ENCODE results near the gene CNTROB.

The CNTROB gene

GRCh38 chr17:7987112-7987893, 55.3 kb downstream of the CNTROB start:
- DNase-seq (ENCODE audit: low read depth): no peak
- no peak for TF ChIP-seq MYC (IDR thresholded peaks at IDR 0.05; ENCODE audit: low read depth, low read length)
- no peak for TF ChIP-seq POLR2A (IDR thresholded peaks at IDR 0.05; ENCODE audit: extremely low read depth, insufficient read length)
- TF ChIP-seq CTCF (IDR thresholded peaks at IDR 0.05; ENCODE audit: low read depth, low read length): no peak
- TF ChIP-seq MAX (IDR thresholded peaks at IDR 0.05; ENCODE audit: low read depth, low read length): no peak
- H3K4me3 ChIP-seq (ENCODE audit: low read depth, low read length): no peak overlapping the region

DNA sequence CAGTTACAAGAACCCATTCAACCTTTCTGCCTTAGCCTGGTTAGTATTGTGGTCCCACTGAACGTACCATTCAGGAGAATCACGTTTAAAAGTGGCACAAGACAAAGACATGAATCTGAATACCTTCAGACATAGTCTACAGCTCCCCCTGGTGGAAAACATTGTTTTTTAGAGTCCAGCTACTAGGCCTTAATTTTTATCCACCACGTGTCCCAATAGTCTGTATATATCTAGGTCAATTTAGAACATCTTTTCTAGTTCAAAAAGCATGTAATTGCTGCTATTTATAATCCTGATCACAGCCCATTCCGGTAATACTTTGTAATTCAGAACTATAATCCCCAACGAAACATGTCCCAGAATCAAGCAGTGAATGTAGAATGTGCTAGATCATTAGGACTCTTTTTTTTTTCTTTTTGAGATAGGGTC, 56.8 kb downstream of the CNTROB start:
- TF ChIP-seq MAX (IDR thresholded peaks at IDR 0.05; ENCODE audit: low read depth, low read length) (peak; percentile 84), POLR2A (IDR thresholded peaks at IDR 0.05; ENCODE audit: extremely low read depth, insufficient read length) (no peak), CTCF (IDR thresholded peaks at IDR 0.05; ENCODE audit: low read depth, low read length) (peak; percentile 21), MYC (IDR thresholded peaks at IDR 0.05; ENCODE audit: low read depth, low read length) (peak; percentile 56; the same call in 1 of the 2 replicates)
- H3K4me3 ChIP-seq (ENCODE audit: low read depth, low read length): no peak overlapping the region
- peak; percentile 84 for DNase-seq (ENCODE audit: low read depth)

DNA sequence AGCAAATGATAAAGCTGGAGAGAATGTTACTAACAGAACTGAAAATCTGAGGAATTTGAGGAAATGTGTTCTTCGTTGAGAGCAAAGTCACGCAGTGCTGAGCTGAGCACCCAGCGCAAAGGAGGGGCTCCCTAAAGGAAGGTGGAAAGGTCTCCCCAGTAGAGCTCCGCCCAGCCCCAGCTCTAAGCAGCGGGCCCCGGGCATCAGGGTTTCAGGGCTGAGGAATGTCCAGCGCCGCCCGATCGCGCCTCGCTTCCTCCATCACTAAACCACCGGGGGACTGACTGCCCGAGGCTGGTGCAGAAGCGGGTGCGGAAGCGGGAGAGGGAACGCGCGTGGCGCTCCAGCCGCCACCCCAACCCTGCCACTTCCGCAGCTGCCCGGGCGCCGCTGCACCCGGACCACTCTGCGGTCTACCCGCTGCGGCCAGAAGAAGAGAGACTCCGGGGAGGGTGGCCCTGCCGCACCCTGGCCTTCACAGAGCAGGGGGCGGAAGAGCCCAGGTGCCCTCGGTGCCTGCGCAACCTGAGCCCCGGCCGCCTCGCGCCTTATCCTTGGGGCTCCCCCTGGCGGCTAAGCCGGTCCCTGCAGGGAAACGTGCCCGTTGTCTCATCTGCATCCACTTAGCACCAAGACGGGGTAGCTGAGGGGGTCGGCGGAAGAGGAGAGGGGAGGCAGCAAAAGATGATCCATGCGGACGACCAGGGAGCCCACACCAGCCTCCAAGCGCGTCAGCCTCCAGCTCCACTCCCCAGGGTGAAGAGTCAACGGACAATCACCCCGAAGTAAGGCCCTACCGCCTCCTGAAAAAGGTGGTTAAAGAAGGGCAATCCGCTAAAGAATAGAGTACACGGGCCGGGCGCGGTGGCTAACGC, 58.0 kb downstream of the CNTROB start:
- peak overlapping the region; percentile 51 for H3K4me3 ChIP-seq (ENCODE audit: low read depth, low read length)
- peak; percentile 28; the same call in 1 of the 2 replicates for TF ChIP-seq MAX (IDR thresholded peaks at IDR 0.05; ENCODE audit: low read depth, low read length)
- TF ChIP-seq MYC (IDR thresholded peaks at IDR 0.05; ENCODE audit: low read depth, low read length): peak; percentile 68
- peak; percentile 28 for TF ChIP-seq POLR2A (IDR thresholded peaks at IDR 0.05; ENCODE audit: extremely low read depth, insufficient read length)
- TF ChIP-seq CTCF (IDR thresholded peaks at IDR 0.05; ENCODE audit: low read depth, low read length): peak; percentile 72
- DNase-seq (ENCODE audit: low read depth): peak; percentile 90

DNA sequence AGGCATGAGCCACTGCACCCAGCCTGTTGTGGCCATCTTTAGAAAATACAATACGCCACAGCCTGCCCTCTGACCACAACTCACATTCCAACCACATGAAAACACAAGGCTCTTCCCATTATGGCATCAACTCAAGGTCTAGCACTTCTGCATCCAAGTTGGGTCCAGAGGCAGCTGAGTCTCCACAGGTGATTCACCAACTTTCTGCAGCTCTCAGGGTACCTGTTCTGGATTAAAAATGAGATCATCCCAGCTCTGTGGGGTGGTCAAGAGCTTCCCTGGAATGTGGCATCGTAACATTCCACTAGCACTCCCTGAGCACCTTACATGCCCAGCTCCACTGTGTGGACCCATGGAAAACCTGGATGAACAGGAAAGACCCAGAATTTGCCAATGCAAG, 60.5 kb downstream of the CNTROB start:
- H3K4me3 ChIP-seq (ENCODE audit: low read depth, low read length): no peak overlapping the region
- no peak for TF ChIP-seq CTCF (IDR thresholded peaks at IDR 0.05; ENCODE audit: low read depth, low read length)
- DNase-seq (ENCODE audit: low read depth): no peak

- TF ChIP-seq MAX (IDR thresholded peaks at IDR 0.05; ENCODE audit: low read depth, low read length) (no peak), MYC (IDR thresholded peaks at IDR 0.05; ENCODE audit: low read depth, low read length) (no peak), CTCF (IDR thresholded peaks at IDR 0.05; ENCODE audit: low read depth, low read length) (no peak), POLR2A (IDR thresholded peaks at IDR 0.05; ENCODE audit: extremely low read depth, insufficient read length) (no peak)
- H3K4me3 ChIP-seq (ENCODE audit: low read depth, low read length): no peak overlapping the region
- DNase-seq (ENCODE audit: low read depth): no peak
Observed at GRCh38 chr17:7992924-7993323, 60.9 kb downstream of the CNTROB start.
